HUES6 (cell line): ENCODE data around the gene QKI.
"Not testable (repeated sequence)": the region's sequence is repeated elsewhere in the genome, so short reads cannot be mapped to it uniquely, and the experiment has no call there.

Experiments
- H3K27ac ChIP-seq: 2 replicates; pipeline ENCODE4 v1.7.0; 2013; ENCODE audit warnings: low read depth, mild to moderate bottlenecking, low read length, inconsistent platforms
- H3K27me3 ChIP-seq: 2 replicates; pipeline ENCODE4 v1.6.1; 2013; ENCODE audit warnings: low read length; ENCODE audit not compliant: control insufficient read depth, insufficient read depth
- H3K36me3 ChIP-seq: 2 replicates; pipeline ENCODE4 v1.6.1; 2013; ENCODE audit warnings: low read length; ENCODE audit not compliant: control insufficient read depth, insufficient read depth
- H3K4me1 ChIP-seq: 2 replicates; pipeline ENCODE4 v1.6.1; 2013; ENCODE audit warnings: low read length; ENCODE audit not compliant: control insufficient read depth, insufficient read depth
- H3K4me3 ChIP-seq: 2 replicates; pipeline ENCODE4 v1.5.1; 2013; ENCODE audit warnings: low read depth, low read length
- H3K9ac ChIP-seq: one replicate; pipeline ENCODE4 v1.6.1; 2013; ENCODE audit warnings: mild to moderate bottlenecking, low read length
- H3K9me3 ChIP-seq: 2 replicates; pipeline ENCODE4 v1.6.1; 2013; ENCODE audit warnings: low read depth, low read length; ENCODE audit not compliant: control insufficient read depth, insufficient read depth

The QKI gene

DNA sequence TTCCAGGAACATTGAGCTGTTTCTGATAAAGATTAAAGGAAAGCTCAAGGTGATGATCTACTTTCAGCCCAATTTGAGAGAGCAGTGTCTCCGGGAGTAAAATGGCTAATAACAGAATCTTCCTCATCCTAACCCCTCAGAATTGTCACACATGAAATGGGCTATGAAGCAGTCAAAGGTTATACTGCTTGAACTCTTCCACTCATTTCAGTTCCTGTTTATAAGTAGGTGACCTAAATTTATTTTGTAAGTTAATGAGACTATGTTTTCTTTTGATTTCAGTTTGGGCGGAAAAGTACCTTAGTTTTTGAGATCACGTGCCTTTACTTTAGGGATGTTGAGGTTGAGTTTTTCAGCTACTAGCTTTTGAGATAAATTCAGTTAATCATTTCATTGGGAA is 47.2 kb downstream of the QKI start:
- Histone ChIP-seq H3K36me3 (peaks cover 12% of the 10 kb centered on the region; the same call in 1 of the 2 replicates), H3K4me1 (peaks cover 10% of the 10 kb centered on the region), H3K9me3 (no peaks in the 10 kb centered on the region), H3K4me3 (no peak overlapping the region), H3K9ac (no peak overlapping the region), H3K27ac (no peak overlapping the region), H3K27me3 (no peaks in the 10 kb centered on the region)

DNA sequence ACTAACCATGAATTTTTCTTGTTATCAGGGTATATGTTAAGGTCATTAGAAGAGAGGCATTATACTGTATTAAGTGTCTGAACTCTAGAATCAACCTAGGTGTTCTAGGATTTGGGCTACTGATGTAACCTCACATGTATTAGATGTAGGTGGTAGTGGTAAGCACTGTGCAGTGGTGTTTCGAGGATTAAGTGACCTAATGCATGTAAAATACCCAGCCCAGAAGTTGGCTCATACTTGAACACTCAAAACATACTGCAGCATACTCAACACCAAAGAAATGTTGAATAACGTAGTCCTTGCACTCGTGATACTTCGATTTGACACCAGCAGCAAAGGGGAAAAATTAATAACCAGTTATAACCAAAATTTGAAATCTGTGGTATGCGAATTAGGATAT is 48.7 kb downstream of the QKI start:
- H3K4me3 ChIP-seq, result no peak overlapping the region
- H3K9ac ChIP-seq, result no peak overlapping the region
- H3K9me3 ChIP-seq, result no peaks in the 10 kb centered on the region; the same call in 1 of the 2 replicates
- peaks cover 6% of the 10 kb centered on the region; the same call in 1 of the 2 replicates for H3K36me3 ChIP-seq
- H3K4me1 ChIP-seq, result peaks cover 10% of the 10 kb centered on the region
- no peaks in the 10 kb centered on the region for H3K27me3 ChIP-seq
- H3K27ac ChIP-seq, result no peak overlapping the region

DNA sequence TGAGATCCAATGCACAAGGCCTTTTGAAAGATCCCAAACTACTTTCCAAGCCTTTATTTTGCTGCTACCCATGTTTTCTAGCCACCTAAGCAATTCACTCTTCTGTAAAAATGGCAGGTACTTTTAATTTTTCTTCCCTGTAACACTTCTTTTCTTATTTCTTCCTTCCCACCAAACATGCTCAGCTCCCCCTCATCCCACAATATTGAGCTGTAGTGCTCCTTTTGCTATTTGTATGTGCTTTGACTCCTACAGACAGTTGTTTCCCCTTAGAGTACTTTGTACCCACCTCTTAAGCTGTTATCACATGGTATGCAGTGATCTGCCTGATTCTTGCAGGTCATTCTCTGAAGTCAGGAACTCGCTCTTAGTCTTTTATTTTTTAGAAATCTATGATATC is 49.3 kb downstream of the QKI start:
- H3K4me1 ChIP-seq, result peaks cover 10% of the 10 kb centered on the region
- no peak overlapping the region for H3K9ac ChIP-seq
- no peak overlapping the region for H3K4me3 ChIP-seq
- H3K27me3 ChIP-seq, result no peaks in the 10 kb centered on the region
- H3K27ac ChIP-seq, result no peak overlapping the region
- H3K36me3 ChIP-seq, result 0 out of 2 replicates have a peak, but pooled peaks cover 4% of the 10 kb centered on the region
- no peaks in the 10 kb centered on the region; the same call in 1 of the 2 replicates for H3K9me3 ChIP-seq

DNA sequence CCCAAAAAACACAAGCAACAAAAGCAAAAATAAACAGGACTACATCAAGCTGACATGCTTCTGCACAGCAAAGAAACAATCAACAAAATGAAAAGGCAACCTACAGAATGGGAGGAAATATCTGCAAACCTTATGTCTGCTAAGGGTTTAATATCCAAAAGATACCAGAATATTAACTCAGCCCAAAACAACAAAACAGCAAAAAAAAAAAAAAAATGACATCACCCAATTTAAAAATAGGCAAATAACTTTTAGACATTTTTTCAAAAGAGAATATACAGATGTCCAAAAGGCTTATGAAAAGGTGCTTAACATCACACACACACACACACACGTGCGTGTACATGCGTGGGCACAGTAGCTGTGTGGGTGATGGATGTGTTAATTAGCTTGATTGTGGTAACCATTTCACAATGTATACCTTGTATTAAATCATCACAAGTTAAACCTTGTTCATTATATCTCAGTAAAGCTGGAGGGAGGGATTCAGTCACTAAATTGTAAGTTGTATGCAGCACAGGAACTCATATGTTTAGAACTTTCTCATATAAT is 52.4 kb downstream of the QKI start:
- no peak overlapping the region for H3K4me3 ChIP-seq
- no peak overlapping the region for H3K9ac ChIP-seq
- H3K27me3 ChIP-seq, result no peaks in the 10 kb centered on the region
- no peaks in the 10 kb centered on the region for H3K4me1 ChIP-seq
- peaks cover 20% of the 10 kb centered on the region for H3K36me3 ChIP-seq
- H3K9me3 ChIP-seq, result peaks cover 22% of the 10 kb centered on the region
- no peak overlapping the region for H3K27ac ChIP-seq

DNA sequence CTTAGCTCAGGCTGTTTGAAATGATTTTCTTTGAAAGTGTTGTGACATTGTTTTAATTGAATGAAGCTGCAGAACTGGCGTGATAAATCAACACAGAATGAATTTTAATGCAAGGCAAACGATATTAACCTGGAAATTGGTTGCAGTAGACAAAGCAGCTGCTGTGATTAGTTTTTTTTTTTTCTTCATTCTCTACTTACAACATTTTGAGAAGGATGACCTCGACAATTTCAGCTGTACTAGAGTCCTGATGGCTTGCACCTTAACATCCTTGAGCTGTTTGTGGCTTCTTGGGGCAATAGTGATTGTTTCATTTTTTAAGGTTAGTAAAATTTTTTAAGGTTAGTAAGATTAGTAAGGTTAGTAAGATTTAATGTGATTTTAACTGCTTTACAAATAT is 54.2 kb downstream of the QKI start:
- Histone ChIP-seq H3K27me3 (no peaks in the 10 kb centered on the region), H3K9ac (no peak overlapping the region), H3K36me3 (peaks cover 21% of the 10 kb centered on the region), H3K4me3 (no peak overlapping the region), H3K27ac (no peak overlapping the region), H3K9me3 (peaks cover 22% of the 10 kb centered on the region), H3K4me1 (no peaks in the 10 kb centered on the region)

DNA sequence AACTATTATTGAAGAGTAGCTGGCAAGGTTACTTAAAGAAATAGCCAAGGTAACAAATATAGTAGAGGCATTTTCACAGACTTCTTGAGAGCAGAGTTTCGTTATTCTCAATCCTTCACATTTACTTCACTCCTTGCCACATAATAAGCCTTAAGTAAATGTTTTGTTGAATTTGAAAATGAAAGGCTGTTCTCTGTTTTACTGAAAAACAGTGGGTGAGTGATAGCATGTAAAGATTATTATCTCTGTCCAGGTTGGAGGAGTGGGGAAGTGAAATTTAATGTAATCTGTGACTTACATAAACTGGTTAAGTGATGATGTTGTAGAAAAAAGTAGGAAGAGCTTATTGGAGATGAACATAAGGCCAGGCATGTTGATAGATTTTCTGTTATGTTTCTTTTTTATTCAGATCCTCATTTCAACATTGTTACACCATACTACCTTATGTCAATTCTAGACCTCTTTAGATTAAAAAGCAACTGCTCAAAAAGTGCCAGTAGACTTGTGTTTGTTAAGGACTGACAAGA is 55.0 kb downstream of the QKI start:
- no peak overlapping the region for H3K27ac ChIP-seq
- H3K4me3 ChIP-seq, result no peak overlapping the region
- no peak overlapping the region for H3K9ac ChIP-seq
- no peaks in the 10 kb centered on the region for H3K4me1 ChIP-seq
- no peaks in the 10 kb centered on the region for H3K27me3 ChIP-seq
- peaks cover 19% of the 10 kb centered on the region for H3K36me3 ChIP-seq
- H3K9me3 ChIP-seq, result peaks cover 22% of the 10 kb centered on the region

DNA sequence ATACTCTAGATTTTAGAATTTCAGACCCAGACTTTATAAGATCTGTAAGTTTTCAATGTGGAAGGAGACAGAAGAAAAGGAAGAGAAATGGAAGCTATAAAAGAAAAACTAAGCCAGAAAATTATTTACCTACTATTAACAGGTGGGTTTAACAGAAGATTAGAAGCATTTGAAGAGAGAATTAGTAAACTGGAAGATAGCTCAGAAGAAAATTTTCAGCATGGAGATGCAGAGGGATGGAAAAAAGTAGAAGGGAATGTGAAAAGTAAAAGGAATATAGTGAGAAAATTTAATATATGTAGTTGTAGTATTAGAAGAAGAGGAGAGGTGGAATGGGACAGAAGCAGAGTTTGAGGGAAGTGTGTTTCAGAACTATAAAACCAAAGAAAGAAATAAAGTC is 56.1 kb downstream of the QKI start:
- Histone ChIP-seq H3K4me1 (no peaks in the 10 kb centered on the region), H3K27me3 (no peaks in the 10 kb centered on the region), H3K9ac (no peak overlapping the region), H3K36me3 (peaks cover 17% of the 10 kb centered on the region), H3K27ac (no peak overlapping the region), H3K9me3 (peaks cover 22% of the 10 kb centered on the region), H3K4me3 (no peak overlapping the region)

DNA sequence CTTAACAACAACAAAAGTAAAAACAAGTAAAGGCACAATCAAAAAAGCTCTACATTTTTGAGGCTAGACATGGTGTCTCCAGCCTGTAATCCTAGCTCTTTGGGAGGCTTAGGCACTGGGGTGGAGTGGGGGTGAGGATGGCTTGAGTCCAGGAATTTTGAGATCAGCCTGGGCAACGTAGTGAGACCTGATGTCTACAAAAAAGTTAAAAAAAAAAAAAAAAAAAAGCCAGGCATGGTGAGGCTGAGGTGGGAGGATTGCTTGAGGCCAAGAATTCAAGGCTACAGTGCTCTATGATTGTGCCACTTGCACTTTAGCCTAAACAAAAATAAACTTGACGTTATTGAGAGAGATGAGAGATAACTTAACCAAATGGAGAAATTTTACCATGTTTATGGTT is 60.1 kb downstream of the QKI start:
- Histone ChIP-seq H3K4me1 (peaks cover 5% of the 10 kb centered on the region; the same call in 1 of the 2 replicates), H3K27me3 (no peaks in the 10 kb centered on the region), H3K4me3 (no peak overlapping the region), H3K9me3 (peaks cover 17% of the 10 kb centered on the region), H3K36me3 (peaks cover 22% of the 10 kb centered on the region), H3K9ac (no peak overlapping the region), H3K27ac (no peak overlapping the region)

DNA sequence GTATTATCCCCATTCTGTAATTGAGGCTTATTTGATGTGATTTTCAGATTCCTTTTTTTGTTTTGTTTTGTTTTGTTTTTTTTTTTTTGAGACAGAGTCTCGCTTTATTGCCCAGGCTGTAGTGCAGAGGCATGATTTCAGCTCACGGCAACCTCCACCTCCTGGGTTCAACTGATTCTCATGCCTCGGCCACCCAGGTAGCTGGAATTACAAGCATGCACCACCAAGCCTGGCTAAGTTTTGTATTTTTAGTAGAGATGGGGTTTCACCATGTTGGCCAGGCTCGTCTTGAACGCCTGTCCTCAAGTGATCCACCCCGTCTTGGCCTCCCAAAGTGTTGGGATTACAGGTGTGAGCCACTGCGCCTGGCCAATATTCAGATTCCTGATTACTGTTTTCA is 62.4 kb downstream of the QKI start:
- H3K9ac ChIP-seq, H3K27me3 ChIP-seq, H3K9me3 ChIP-seq, H3K27ac ChIP-seq, H3K4me1 ChIP-seq, H3K4me3 ChIP-seq: not testable (repeated sequence)
- H3K36me3 ChIP-seq, result peaks cover 15% of the 10 kb centered on the region; the same call in 1 of the 2 replicates

DNA sequence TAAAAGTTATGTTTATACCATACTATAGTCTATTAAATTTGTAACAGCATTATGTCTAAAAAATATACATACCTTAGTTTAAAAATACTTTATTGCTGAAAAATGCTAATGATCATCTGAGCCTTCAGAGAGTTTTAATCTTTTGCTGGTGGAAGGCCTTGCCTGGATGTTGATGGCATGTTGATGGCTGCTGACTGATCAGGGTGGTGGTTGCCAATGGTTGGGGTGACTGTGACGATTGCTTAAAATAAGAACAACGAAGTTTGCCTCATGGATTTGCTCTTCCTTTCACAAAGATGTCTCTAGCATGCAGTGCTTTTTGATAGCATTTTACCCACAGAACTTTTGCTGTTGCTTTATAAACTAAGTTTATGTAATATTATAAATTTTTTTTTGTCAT is 68.6 kb downstream of the QKI start:
- Histone ChIP-seq H3K27ac (no peak overlapping the region), H3K4me3 (no peak overlapping the region), H3K9me3 (no peaks in the 10 kb centered on the region), H3K27me3 (no peaks in the 10 kb centered on the region), H3K4me1 (no peaks in the 10 kb centered on the region; the same call in 1 of the 2 replicates), H3K36me3 (peaks cover 15% of the 10 kb centered on the region; the same call in 1 of the 2 replicates), H3K9ac (no peak overlapping the region)

DNA sequence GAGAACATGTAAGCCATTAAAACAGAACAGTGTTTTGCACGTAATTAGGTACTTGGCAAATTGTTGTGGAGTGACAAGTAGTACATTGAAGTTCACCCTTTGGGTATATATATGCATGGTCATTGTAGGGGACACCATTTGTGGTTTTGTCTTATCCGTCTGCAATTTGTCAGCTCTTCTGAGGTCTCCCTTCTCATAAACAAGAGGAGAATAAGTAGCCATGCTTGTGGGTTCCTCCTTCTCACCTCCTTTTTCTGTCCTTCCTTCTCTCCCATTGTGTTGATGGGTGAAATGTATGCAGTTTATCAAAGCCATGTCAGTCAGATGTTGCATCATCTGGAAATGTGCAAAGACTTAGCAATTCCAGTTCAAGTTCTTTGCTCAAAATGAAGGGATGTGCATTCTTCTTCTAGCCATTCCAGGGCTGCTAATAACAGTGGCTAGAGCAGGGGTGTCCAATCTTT is 70.9 kb downstream of the QKI start:
- Histone ChIP-seq H3K4me1 (peaks cover 4% of the 10 kb centered on the region), H3K36me3 (no peaks in the 10 kb centered on the region), H3K4me3 (no peak overlapping the region), H3K27ac (no peak overlapping the region), H3K9me3 (no peaks in the 10 kb centered on the region), H3K9ac (no peak overlapping the region), H3K27me3 (no peaks in the 10 kb centered on the region)
